GM19438 (cell line): ENCODE results near the gene TYSND1.
"Not testable (repeated sequence)": the region's sequence is repeated elsewhere in the genome, so short reads cannot be mapped to it uniquely, and the experiment has no call there.

Source experiments
- ATAC-seq: cut with Tn5 transposase; IDR thresholded peaks from one replicate; pipeline ENCODE4 v1.9.1; 2021; ENCODE audit warnings: low read depth; ENCODE audit not compliant: unreplicated experiment

The TYSND1 gene

GRCh38 chr10:70135684-70136083 is 10.8 kb downstream of the TYSND1 start:
- ATAC-seq = no peak

- no peak for ATAC-seq
These were observed 11.5 kb downstream of the TYSND1 start for GRCh38 chr10:70135046-70135445.

GRCh38 chr10:70132098-70133029 is 14.1 kb downstream of the TYSND1 start, which contains the start of gene AIFM2:
Gene AIFM2 (minus strand): TSS chr10:70132825. CDS start chr10:70124084, 8,741 bp downstream.
- ATAC-seq = peak; percentile 79

GRCh38 chr10:70131560-70131937 is 15.0 kb downstream of the TYSND1 start:
- ATAC-seq = no peak

GRCh38 chr10:70130878-70131559 is 15.5 kb downstream of the TYSND1 start:
- no peak for ATAC-seq

GRCh38 chr10:70126700-70127395 is 19.7 kb downstream of the TYSND1 start:
- ATAC-seq = no peak

- no peak for ATAC-seq
These were observed 20.5 kb downstream of the TYSND1 start for GRCh38 chr10:70125918-70126552.

- no peak for ATAC-seq
These were observed 21.6 kb downstream of the TYSND1 start for GRCh38 chr10:70124918-70125317.

GRCh38 chr10:70124415-70124814 is 22.1 kb downstream of the TYSND1 start:
- no peak for ATAC-seq

- ATAC-seq = no peak
These were observed 22.7 kb downstream of the TYSND1 start for GRCh38 chr10:70123817-70124216.

- not testable (repeated sequence) for ATAC-seq
These were observed 23.3 kb downstream of the TYSND1 start for GRCh38 chr10:70123166-70123565.

GRCh38 chr10:70122742-70123141 is 23.8 kb downstream of the TYSND1 start:
- ATAC-seq = no peak

GRCh38 chr10:70121281-70121949 is 25.1 kb downstream of the TYSND1 start:
- ATAC-seq = no peak

GRCh38 chr10:70120417-70120816 is 26.1 kb downstream of the TYSND1 start:
- ATAC-seq = no peak

- ATAC-seq = no peak
These were observed 26.9 kb downstream of the TYSND1 start for GRCh38 chr10:70119623-70120022.

GRCh38 chr10:70119197-70119596 is 27.3 kb downstream of the TYSND1 start:
- ATAC-seq = no peak

- no peak for ATAC-seq
These were observed 28.3 kb downstream of the TYSND1 start for GRCh38 chr10:70118196-70118595.

- ATAC-seq = no peak
These were observed 28.9 kb downstream of the TYSND1 start for GRCh38 chr10:70117646-70118045.

GRCh38 chr10:70115948-70116682 is 30.4 kb downstream of the TYSND1 start:
- ATAC-seq = no peak
